GM12878 (cell line): ENCODE measurements around the gene TMEM50A. TPM values are rescaled to one million over a fixed set of nuclear protein-coding genes. Genes with fewer than 3 reads are reported as not detected.
"Not testable (repeated sequence)": the region's sequence is repeated elsewhere in the genome, so short reads cannot be mapped to it uniquely, and the experiment has no call there.

Experiments used
- ATAC-seq: fragments of 200-7000 bp; cut with Tn5 transposase; 3 replicates; pipeline ENCODE4 v1.9.1; 2020; ENCODE audit warnings: mild to moderate bottlenecking, moderate library complexity
- BruUV-seq: library from RNA; stranded (reverse); fragments of 400-500 nt; replicated peaks from 2 replicates; lab custom pipeline; 2021; lab: Mats Ljungman, UMichigan
- CTCF ChIA-PET: fragments of 300-600 bp; sonication (Branson Sonifier 250); formaldehyde crosslinking; extraction: SDS; loops from one replicate; lab custom pipeline; 2021; ENCODE audit warnings: inconsistent platforms; lab: Yijun Ruan, JAX
- POLR2A ChIA-PET: fragments of 350-600 bp; formaldehyde crosslinking; extraction: SDS; loops from one replicate; lab custom pipeline; 2021; ENCODE audit warnings: inconsistent platforms; lab: Charles Lee
- RAD21 ChIA-PET: fragments of 300-600 bp; sonication (Branson Sonifier 250); formaldehyde crosslinking; loops from one replicate; lab custom pipeline; 2023; ENCODE audit warnings: antibody characterized with exemption; ENCODE audit not compliant: unreplicated experiment; lab: Charles Lee
- SMC1A ChIA-PET: fragments of 300-600 bp; sonication (Branson Sonifier 250); formaldehyde crosslinking; loops from one replicate; lab custom pipeline; 2023; ENCODE audit not compliant: unreplicated experiment, uncharacterized antibody; lab: Charles Lee
- DNase-seq: peaks from one replicate; pipeline ENCODE4 v3.0.0-alpha.2; 2011; ENCODE audit warnings: low read depth, low spot score
- FAIRE-seq: peaks from 3 replicates; lab custom pipeline; 2011; peaks lifted over from hg19 to GRCh38; lab: Jason Lieb, UNC
- H2AFZ ChIP-seq: 2 replicates; pipeline ENCODE4 v1.6.0; 2011; ENCODE audit warnings: low read depth, low read length, control low read depth; ENCODE audit not compliant: control insufficient read depth
- H3K27ac ChIP-seq: 2 replicates; pipeline ENCODE4 v1.5.1; 2011; ENCODE audit warnings: control low read depth; ENCODE audit not compliant: control insufficient read depth, insufficient read depth
- H3K27me3 ChIP-seq, 2 experiments: replicated peaks in 1 of 2; 2 replicates each; pipeline versions ENCODE4 v1.6.0 to v1.6.1; 2011; ENCODE audit warnings: low read length in 1 of 2; ENCODE audit not compliant: control insufficient read depth in 2 of 2, insufficient read depth in 2 of 2
- H3K36me3 ChIP-seq, 2 experiments: 2 replicates each; pipeline ENCODE4 v1.5.1; 2011; ENCODE audit warnings: low read length in 1 of 2; ENCODE audit not compliant: control insufficient read depth in 2 of 2, insufficient read depth in 2 of 2
- H3K4me1 ChIP-seq: 2 replicates; pipeline ENCODE4 v1.6.1; 2011; ENCODE audit warnings: mild to moderate bottlenecking, low read length, moderate library complexity, mixed read lengths; ENCODE audit not compliant: control insufficient read depth, insufficient read depth
- H3K4me2 ChIP-seq: 2 replicates; pipeline ENCODE4 v1.6.0; 2011; ENCODE audit warnings: control low read depth; ENCODE audit not compliant: control insufficient read depth, insufficient read depth
- H3K4me3 ChIP-seq: fragments of 200-600 bp; sonication (generic); 2 replicates; pipeline ENCODE4 v1.5.1; 2016
- H3K79me2 ChIP-seq: 2 replicates; pipeline ENCODE4 v1.6.0; 2011; ENCODE audit warnings: low read length; ENCODE audit not compliant: control insufficient read depth, insufficient read depth
- H3K9ac ChIP-seq: 2 replicates; pipeline ENCODE4 v1.8.0; 2011; ENCODE audit warnings: low read length, control low read depth, mixed read lengths; ENCODE audit not compliant: control insufficient read depth, insufficient read depth
- H3K9me3 ChIP-seq: replicated peaks from 3 replicates; pipeline ENCODE4 v1.5.1; 2011; ENCODE audit warnings: mild to moderate bottlenecking, low read length; ENCODE audit not compliant: control insufficient read depth, insufficient read depth
- H4K20me1 ChIP-seq: 2 replicates; pipeline ENCODE4 v1.6.0; 2011; ENCODE audit not compliant: control insufficient read depth, insufficient read depth
- WGBS: methylation state at CpG from one replicate; pipeline ENCODE4 v1.1.6; 2016; ENCODE audit warnings: low lambda C conversion rate; ENCODE audit not compliant: insufficient replicate concordance, insufficient coverage; ENCODE audit errors: missing lambda C conversion rate; 5-methylcytosine and 5-hydroxymethylcytosine counted together
- in situ Hi-C: fragments of 300-500 bp; cut with MboI; formaldehyde crosslinking; loops from 9 replicates; pipeline ENCODE4 v1.14.3; 2018; ENCODE audit warnings: mixed read lengths
- intact Hi-C: fragments of 100-400 bp; cut with micrococcal nuclease; formaldehyde crosslinking; loops from one replicate; pipeline ENCODE4 v1.14.2; 2022; ENCODE audit not compliant: unreplicated experiment
- polyA plus RNA-seq, 11 experiments: library from polyadenylated mRNA; depleted of rRNA in 4 of 11; unstranded in 6 of 11; stranded (reverse) in 5 of 11; fragments of >200 nt; fragmentation: Nextera tagmentation in 4 of 11; fragmentation: Illumina TruSeq in 1 of 11; extraction: Ambion mirVana in 4 of 11; extraction: Trizol in 1 of 11; gene quantifications; 1 replicate in 1 of 11; 2 replicates in 10 of 11; pipeline versions ENCODE4 v1.2.1 to v1.2.3, GENCODE V29; 2011 to 2016; ENCODE audit warnings: inconsistent platforms in 2 of 11, missing spikeins in 2 of 11, low read depth in 1 of 11
- total RNA-seq, 4 experiments: library from RNA; depleted of rRNA in 3 of 4; stranded (reverse); fragments of >200 nt in 3 of 4; fragmentation: Illumina TruSeq in 1 of 4; extraction: Trizol in 1 of 4; gene quantifications; 2 replicates each; pipeline versions ENCODE4 v1.2.1 to v1.2.3, GENCODE V29; 2013 to 2021
- TF ChIP-seq, protein P1 (sequence below), 3 experiments: IDR thresholded peaks in 2 of 3; conservative IDR thresholded peaks in 1 of 3; 2 replicates each; pipeline ENCODE4 v1.5.1; 2011; ENCODE audit warnings: low read depth in 3 of 3, low read length in 3 of 3, mild to moderate bottlenecking in 3 of 3, control low read depth in 2 of 3, moderate library complexity in 2 of 3, inconsistent platforms in 1 of 3, mixed read lengths in 1 of 3; ENCODE audit not compliant: control insufficient read depth in 2 of 3, insufficient read depth in 1 of 3; ENCODE audit errors: extremely low read depth in 1 of 3

The TMEM50A gene
- total and polyA plus RNA-seq, 10 of the 15 experiments (the other 5 are each of a cell fraction or from before 2014, with no cell fraction given): 23.5 to 148 (median 85.5) TPM

DNA sequence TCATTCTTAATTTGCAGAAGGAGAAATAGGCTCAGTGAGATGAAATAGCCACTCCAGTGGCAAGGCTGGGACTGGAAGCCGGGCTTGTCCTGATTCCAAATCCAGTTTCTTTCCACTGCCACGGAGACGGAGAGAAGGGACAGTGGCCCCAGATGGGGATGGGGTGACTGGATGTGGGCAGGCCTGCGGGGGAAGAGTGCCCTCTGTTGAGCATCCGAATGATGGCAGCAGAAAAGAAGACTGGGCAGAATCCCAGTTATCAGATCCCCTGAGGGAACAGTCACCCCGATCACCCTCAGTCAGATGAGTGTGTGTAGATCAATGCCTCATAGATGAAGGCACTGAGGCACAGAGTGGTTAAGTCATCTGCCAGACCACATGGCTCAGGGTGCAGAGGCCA lies 48.1 kb upstream of the TMEM50A start:
- H3K4me2 ChIP-seq, H3K36me3 ChIP-seq, SMC1A ChIA-PET, H3K9ac ChIP-seq, DNase-seq, RAD21 ChIA-PET, POLR2A ChIA-PET, CTCF ChIA-PET, H3K4me1 ChIP-seq, H3K4me3 ChIP-seq, BruUV-seq, H4K20me1 ChIP-seq, H2AFZ ChIP-seq, intact Hi-C loops, H3K9me3 ChIP-seq, H3K27ac ChIP-seq, H3K79me2 ChIP-seq, in situ Hi-C loops, H3K27me3 ChIP-seq: not testable (repeated sequence)
- peak; percentile 82 for ATAC-seq
- FAIRE-seq: peak; percentile 88
- 0% methylated on average over 2 of the region's 6 CpGs for WGBS
- TF ChIP-seq, protein P1, sequence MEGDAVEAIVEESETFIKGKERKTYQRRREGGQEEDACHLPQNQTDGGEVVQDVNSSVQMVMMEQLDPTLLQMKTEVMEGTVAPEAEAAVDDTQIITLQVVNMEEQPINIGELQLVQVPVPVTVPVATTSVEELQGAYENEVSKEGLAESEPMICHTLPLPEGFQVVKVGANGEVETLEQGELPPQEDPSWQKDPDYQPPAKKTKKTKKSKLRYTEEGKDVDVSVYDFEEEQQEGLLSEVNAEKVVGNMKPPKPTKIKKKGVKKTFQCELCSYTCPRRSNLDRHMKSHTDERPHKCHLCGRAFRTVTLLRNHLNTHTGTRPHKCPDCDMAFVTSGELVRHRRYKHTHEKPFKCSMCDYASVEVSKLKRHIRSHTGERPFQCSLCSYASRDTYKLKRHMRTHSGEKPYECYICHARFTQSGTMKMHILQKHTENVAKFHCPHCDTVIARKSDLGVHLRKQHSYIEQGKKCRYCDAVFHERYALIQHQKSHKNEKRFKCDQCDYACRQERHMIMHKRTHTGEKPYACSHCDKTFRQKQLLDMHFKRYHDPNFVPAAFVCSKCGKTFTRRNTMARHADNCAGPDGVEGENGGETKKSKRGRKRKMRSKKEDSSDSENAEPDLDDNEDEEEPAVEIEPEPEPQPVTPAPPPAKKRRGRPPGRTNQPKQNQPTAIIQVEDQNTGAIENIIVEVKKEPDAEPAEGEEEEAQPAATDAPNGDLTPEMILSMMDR (IDR thresholded peaks at IDR 0.05 in 2 of 3, conservative IDR thresholded peaks at IDR 0.05 in 1 of 3; ENCODE audit: control insufficient read depth in 2 of 3, extremely low read depth in 1 of 3, insufficient read depth in 1 of 3, low read depth in 3 of 3, low read length in 3 of 3): 0 out of 6 replicates have a peak, but pooled peaks of 1 of the 3 experiments have one; percentile 2

DNA sequence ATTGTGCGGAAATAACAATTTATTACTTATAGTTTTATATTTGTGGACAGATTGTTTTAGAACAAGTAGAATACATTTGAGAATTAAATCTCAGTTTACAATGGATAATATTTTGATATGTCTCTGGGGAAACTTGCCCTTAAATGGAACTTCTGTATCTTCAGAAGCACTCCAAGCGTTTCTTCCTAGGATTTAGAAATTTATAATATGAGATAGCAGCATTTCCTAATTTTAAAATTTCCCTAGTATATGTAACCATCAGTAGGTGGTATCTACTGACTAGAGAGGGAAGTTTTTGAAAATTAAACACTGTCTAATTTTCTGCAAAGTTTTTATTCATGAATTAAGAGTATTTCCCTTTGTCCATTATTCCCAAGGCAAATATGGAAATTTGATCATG lies 44.7 kb upstream of the TMEM50A start:
- RAD21 ChIA-PET, in situ Hi-C loops: not testable (repeated sequence)

DNA sequence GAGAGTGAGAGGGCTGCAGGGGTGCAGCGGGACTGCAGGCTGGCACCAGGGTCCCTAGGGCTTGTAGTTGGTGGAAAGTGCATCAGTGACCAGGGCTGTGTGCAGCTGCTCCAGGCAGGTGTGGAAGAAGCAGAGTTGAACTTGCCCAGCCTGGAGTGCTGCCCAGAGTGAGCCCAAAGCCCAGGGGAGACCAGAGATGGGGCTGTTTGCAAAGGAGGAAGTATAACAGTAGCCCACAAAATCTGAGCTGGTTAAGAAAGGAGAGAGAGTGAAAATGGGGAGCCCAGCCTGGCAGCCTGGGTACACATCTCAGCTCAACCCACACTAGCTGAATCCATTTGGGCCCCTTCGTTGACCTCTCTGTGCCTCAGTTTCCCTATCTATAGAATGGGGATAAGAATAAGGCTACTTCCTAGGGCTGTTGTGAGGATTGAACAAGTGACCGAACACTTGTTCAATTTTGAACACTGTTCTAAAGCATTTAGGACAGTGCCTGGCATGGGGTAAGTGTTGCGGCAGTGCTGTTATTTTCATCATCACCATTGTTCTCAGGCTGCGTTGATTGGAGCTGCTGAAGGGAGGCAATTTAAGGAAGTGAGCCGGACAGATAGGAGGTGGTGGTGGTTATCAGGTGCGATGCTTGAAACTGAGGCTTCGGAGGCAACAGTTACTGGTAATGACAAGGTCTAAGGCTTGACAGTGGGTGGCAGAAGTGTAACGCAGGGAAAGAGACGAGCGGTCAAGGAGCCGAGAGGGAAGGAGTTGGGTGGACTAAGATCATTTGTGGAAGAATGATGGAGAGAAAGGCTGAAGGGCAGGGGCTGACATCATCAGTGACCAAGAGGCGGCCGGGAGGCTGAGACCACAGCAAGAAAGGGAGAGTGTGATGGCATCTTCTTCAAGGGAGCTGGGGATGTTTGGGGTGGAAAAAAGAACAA lies 43.0 kb upstream of the TMEM50A start:
- H3K36me3 ChIP-seq, H3K27me3 ChIP-seq, H3K9ac ChIP-seq, H2AFZ ChIP-seq, CTCF ChIA-PET, FAIRE-seq, H3K4me3 ChIP-seq, POLR2A ChIA-PET, in situ Hi-C loops, H4K20me1 ChIP-seq, H3K4me2 ChIP-seq, H3K79me2 ChIP-seq, BruUV-seq, intact Hi-C loops, DNase-seq, SMC1A ChIA-PET, H3K4me1 ChIP-seq, H3K27ac ChIP-seq, RAD21 ChIA-PET, H3K9me3 ChIP-seq: not testable (repeated sequence)
- peak; percentile 45 for ATAC-seq
- 71% methylated on average over 3 of the region's 14 CpGs for WGBS

More for the DNA sequence above, 44.7 kb upstream of the TMEM50A start:
- H3K79me2 ChIP-seq, H3K27ac ChIP-seq, H3K4me1 ChIP-seq, H3K36me3 ChIP-seq, SMC1A ChIA-PET, H3K4me2 ChIP-seq, BruUV-seq, H2AFZ ChIP-seq, H3K27me3 ChIP-seq, POLR2A ChIA-PET, FAIRE-seq, CTCF ChIA-PET, H3K9me3 ChIP-seq, H4K20me1 ChIP-seq, H3K4me3 ChIP-seq, DNase-seq, intact Hi-C loops, ATAC-seq, H3K9ac ChIP-seq: not testable (repeated sequence)
- 57% methylated on average over 1 of the region's 2 CpGs for WGBS
